Activated naive CD4-positive, alpha-beta T cell treated with anti-CD3 and anti-CD28 coated beads, Interleukin-2, amount 50 U/mL, for 72 hours (primary cell): Measurements from ENCODE around the gene SKIC3. TPM values are rescaled to one million over a fixed set of nuclear protein-coding genes. Genes with fewer than 3 reads are reported as not detected.
A peak's percentile ranks its signal among the peaks of the same experiment; 100 is the strongest.

Experiments
- ATAC-seq, 2 donors: fragments of 150-1000 bp; cut with Tn5 transposase; 2 replicates each; pipeline ENCODE4 v1.10.0; 2021; ENCODE audit warnings: mild to moderate bottlenecking in 2 of 2, moderate library complexity in 2 of 2
- DNase-seq, 2 donors: peaks; one replicate each; pipeline ENCODE4 v3.0.0; 2021 to 2022; ENCODE audit warnings: low spot score in 2 of 2
- H3K27ac Mint-ChIP-seq, 2 donors: one replicate each; pipeline ENCODE4 v1.8.0; 2022; ENCODE audit warnings: mild to moderate bottlenecking in 2 of 2, mixed read lengths in 2 of 2
- H3K36me3 Mint-ChIP-seq, 2 donors: one replicate each; pipeline ENCODE4 v1.8.0; 2022; ENCODE audit warnings: mixed read lengths in 2 of 2
- H3K9me3 Mint-ChIP-seq, 2 donors: one replicate each; pipeline ENCODE4 v1.8.0; 2022; ENCODE audit warnings: mixed read lengths in 2 of 2
- total RNA-seq, 2 donors: library from RNA; stranded (reverse); gene quantifications; one replicate each; pipeline ENCODE4 v1.2.3, GENCODE V29; 2022

Gene SKIC3
- total RNA-seq, 2 donors from 2014 or later: 70.7 to 109 TPM

DNA sequence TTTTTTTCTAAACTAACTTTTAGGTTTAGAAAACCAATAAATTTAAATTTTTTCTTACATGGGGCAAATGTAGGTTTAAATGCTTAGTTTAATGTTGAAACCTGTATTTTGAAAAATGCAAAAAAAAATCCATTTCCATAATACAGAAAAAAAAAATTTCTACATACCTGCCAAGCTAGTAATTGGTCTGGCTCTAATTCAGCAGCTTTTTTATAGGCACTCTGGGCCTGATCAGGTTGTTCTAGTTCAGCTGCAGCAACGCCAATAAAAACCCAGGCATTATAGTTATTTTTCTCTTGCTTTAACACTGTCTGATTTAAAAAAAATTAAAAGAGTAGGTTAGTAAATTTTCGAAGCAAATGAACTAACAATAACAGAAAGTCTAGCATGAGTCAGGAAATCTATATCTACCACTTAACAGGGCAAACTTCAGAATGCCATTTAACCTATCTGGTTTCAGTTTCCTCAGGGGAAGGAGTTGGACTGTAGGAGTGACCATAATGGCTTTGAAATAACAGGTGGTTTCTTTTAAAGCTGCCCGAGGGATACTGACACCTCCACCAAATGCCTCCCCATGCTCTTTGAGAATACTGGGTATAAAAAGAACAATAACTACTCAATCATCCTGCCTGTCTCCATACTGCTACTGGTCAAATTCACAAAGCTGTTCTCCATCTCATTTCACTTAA lies 11.6 kb downstream of the SKIC3 start:
- DNase-seq: no peak
- Mint-ChIP-seq H3K27ac (no peak overlapping the region), H3K36me3 (peaks cover 6 to 18% of the 10 kb centered on the region in 2 donors), H3K9me3 (no peaks in the 10 kb centered on the region)
- peak; percentile 30 to 47 for ATAC-seq

- Mint-ChIP-seq H3K36me3 (peaks cover 6 to 33% of the 10 kb centered on the region in 2 donors), H3K9me3 (no peaks in the 10 kb centered on the region), H3K27ac (no peak overlapping the region)
- DNase-seq (no peak), ATAC-seq (no peak)
Observed at GRCh38 chr5:95537501-95537900, 17.3 kb downstream of the SKIC3 start.

DNA sequence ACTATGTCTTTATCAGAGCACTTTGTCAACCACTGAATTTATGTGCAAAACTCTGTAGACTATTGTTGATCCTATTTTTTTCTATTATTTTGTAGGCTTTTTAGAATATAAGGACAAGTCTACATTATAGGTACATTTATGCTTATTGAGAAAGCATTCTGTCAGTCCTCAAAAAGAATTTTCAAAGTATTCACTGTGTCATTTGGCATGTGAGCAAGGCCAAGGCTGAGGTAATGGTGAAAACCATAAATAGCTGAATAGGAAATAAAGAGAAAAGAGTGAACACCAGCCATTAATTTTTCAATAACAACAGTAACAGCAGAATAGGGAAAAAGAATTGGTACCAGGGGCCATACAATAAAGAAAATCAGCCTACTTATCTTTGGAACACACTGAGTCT lies 21.0 kb downstream of the SKIC3 start:
- Mint-ChIP-seq H3K36me3 (peaks cover 5 to 21% of the 10 kb centered on the region in 2 donors), H3K27ac (peak overlapping the region in 1 of 2 donors; percentile 83), H3K9me3 (no peaks in the 10 kb centered on the region)
- no peak for DNase-seq
- no peak for ATAC-seq

GRCh38 chr5:95533106-95533505 lies 21.7 kb downstream of the SKIC3 start:
- Mint-ChIP-seq H3K36me3 (peaks cover 5 to 26% of the 10 kb centered on the region in 2 donors), H3K27ac (peak overlapping the region in 1 of 2 donors; percentile 6), H3K9me3 (no peaks in the 10 kb centered on the region)
- ATAC-seq (peak in 1 of 2 donors; percentile 92), DNase-seq (no peak)

DNA sequence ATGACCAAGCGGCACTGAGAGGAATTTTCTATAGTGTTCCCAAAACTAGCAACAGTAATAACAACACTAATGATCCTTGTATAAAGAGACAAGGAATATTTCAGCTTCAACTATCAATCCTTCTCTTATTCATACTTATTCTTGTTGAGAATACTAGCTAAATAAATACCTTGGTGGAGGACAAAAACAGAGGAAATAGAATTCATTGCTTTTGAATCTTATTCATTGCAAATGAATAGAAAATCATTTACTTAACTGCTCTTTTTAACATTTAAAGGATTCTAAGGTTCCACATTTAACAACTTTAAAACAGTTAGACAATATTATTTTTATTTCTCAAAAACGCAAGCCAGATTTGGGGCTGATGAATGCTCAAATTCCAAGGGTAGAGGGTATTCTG lies 22.4 kb downstream of the SKIC3 start:
- no peak for ATAC-seq
- no peak overlapping the region for H3K27ac Mint-ChIP-seq
- no peak for DNase-seq
- peaks cover 5 to 29% of the 10 kb centered on the region in 2 donors for H3K36me3 Mint-ChIP-seq
- H3K9me3 Mint-ChIP-seq: no peaks in the 10 kb centered on the region

GRCh38 chr5:95531491-95531890 lies 23.3 kb downstream of the SKIC3 start:
- Mint-ChIP-seq H3K36me3 (peaks cover 5 to 26% of the 10 kb centered on the region in 2 donors), H3K27ac (no peak overlapping the region), H3K9me3 (no peaks in the 10 kb centered on the region)
- no peak for ATAC-seq
- DNase-seq: no peak

DNA sequence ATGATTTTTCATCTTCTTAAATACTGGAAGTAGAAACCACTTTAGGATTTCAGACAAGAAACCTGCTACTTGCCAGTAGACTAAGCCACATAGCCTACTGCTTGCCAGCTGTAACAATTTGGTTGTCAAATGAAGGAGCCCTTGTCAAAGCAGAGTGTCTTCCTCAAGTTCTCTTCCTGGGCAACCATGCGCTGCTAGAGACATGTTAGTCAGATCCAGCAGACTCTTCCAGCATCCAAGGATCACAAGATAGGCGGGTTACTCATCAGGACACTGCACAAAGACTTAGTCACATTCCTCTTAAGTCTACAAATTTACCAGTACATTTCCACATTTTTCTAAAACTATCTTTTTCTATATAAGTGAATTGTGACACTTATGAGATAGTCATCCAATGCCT lies 24.4 kb downstream of the SKIC3 start:
- ATAC-seq: no peak
- H3K27ac Mint-ChIP-seq: no peak overlapping the region
- no peaks in the 10 kb centered on the region for H3K9me3 Mint-ChIP-seq
- no peak for DNase-seq
- H3K36me3 Mint-ChIP-seq: peaks cover 5 to 33% of the 10 kb centered on the region in 2 donors

GRCh38 chr5:95528565-95528964 lies 26.2 kb downstream of the SKIC3 start:
- H3K9me3 Mint-ChIP-seq: no peaks in the 10 kb centered on the region
- ATAC-seq (no peak), DNase-seq (no peak)
- H3K27ac Mint-ChIP-seq: no peak overlapping the region
- H3K36me3 Mint-ChIP-seq: peaks cover 5 to 24% of the 10 kb centered on the region in 2 donors

GRCh38 chr5:95526871-95527270 lies 27.9 kb downstream of the SKIC3 start:
- no peak for DNase-seq
- ATAC-seq: no peak
- Mint-ChIP-seq H3K36me3 (peaks cover 5 to 24% of the 10 kb centered on the region in 2 donors), H3K27ac (no peak overlapping the region), H3K9me3 (no peaks in the 10 kb centered on the region)

GRCh38 chr5:95524423-95524822 lies 30.4 kb downstream of the SKIC3 start:
- no peak overlapping the region for H3K27ac Mint-ChIP-seq
- H3K36me3 Mint-ChIP-seq: peaks cover 5 to 33% of the 10 kb centered on the region in 2 donors
- no peak for DNase-seq
- no peaks in the 10 kb centered on the region for H3K9me3 Mint-ChIP-seq
- no peak for ATAC-seq

- DNase-seq (no peak), ATAC-seq (no peak)
- Mint-ChIP-seq H3K9me3 (no peaks in the 10 kb centered on the region), H3K27ac (no peak overlapping the region), H3K36me3 (peaks cover 6 to 20% of the 10 kb centered on the region in 2 donors)
Observed at GRCh38 chr5:95520206-95520605, 34.6 kb downstream of the SKIC3 start.

GRCh38 chr5:95519681-95520080 lies 35.1 kb downstream of the SKIC3 start:
- no peak overlapping the region for H3K27ac Mint-ChIP-seq
- H3K36me3 Mint-ChIP-seq: peaks cover 6 to 20% of the 10 kb centered on the region in 2 donors
- ATAC-seq (no peak), DNase-seq (no peak)
- no peaks in the 10 kb centered on the region for H3K9me3 Mint-ChIP-seq

DNA sequence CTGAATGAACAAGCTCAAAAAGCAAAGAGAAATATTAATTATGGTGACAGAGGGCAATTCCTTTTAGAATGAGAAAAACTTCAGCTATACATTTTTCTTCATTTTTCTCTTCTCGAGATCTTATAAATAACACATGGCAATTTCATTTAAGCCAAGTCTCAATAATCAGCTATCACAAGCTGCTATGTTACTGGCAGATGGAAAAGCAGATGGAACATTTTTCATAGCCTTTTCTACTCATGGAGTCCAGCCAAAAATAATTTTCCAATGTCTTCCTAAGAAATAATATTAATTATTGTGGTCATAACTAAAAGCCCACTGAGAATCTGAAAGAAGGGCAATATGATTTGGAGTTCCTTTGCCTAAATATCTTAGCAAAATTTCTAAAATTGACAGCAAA lies 35.6 kb downstream of the SKIC3 start:
- no peak overlapping the region for H3K27ac Mint-ChIP-seq

GRCh38 chr5:95518417-95518816 lies 36.4 kb downstream of the SKIC3 start:
- Mint-ChIP-seq H3K36me3 (peaks cover 6 to 20% of the 10 kb centered on the region in 2 donors), H3K27ac (no peak overlapping the region), H3K9me3 (no peaks in the 10 kb centered on the region)
- ATAC-seq (no peak), DNase-seq (no peak)

More for the DNA sequence above, 35.6 kb downstream of the SKIC3 start:
- DNase-seq (no peak), ATAC-seq (no peak)
- Mint-ChIP-seq H3K9me3 (no peaks in the 10 kb centered on the region), H3K36me3 (peaks cover 6 to 20% of the 10 kb centered on the region in 2 donors)

DNA sequence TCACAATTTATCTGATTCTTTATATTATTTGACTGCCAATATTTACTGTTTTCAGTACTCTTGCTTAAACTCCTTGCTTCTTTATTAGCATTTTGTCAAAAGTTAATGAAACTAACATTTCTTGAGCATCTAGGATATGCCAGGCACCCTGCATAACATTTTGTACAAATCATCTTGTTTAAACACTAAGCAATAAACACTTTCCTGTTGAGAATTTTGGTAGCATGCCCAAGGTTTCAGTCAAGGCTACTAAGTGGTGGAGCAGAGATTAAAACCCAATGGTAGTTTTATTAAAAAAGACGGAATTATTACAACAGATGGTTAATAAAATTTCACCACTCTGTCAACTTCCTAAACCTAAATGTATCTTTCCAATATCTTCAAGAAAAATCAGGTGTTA lies 43.2 kb downstream of the SKIC3 start:
- H3K9me3 Mint-ChIP-seq: no peaks in the 10 kb centered on the region
- ATAC-seq (no peak), DNase-seq (no peak)
- peak overlapping the region in 1 of 2 donors; percentile 33 for H3K27ac Mint-ChIP-seq
- peaks cover 8 to 14% of the 10 kb centered on the region in 2 donors for H3K36me3 Mint-ChIP-seq

DNA sequence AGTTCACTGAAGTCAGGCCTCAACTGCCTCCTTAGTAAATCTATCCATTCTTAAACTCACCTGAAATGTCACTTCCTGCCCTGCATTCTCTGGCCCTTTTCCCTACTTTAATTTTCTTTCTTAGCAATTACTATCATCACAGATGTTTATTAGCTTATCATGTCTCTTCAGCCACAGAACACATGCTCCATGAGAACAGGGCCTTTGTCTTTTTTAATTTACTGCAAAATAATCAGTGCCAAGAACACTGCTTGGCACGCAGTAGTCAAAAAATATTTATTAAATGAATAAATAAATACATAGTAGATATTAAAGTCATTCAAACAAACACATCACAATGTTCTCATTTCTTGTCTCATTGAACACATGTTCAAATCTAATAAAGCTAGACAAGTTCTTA lies 46.2 kb downstream of the SKIC3 start:
- ATAC-seq: no peak
- H3K27ac Mint-ChIP-seq: no peak overlapping the region
- no peaks in the 10 kb centered on the region for H3K9me3 Mint-ChIP-seq
- peaks cover 13 to 19% of the 10 kb centered on the region in 2 donors for H3K36me3 Mint-ChIP-seq
- no peak for DNase-seq
